Natural killer cell (primary cell): Measurements from ENCODE around the gene CSPG4. TPM values are rescaled to one million over a fixed set of nuclear protein-coding genes. Genes with fewer than 3 reads are reported as not detected.

ENCODE experiments used
- ATAC-seq, 3 donors: fragments of 150-1000 bp in 2 of 3; fragments of 200-7000 bp in 1 of 3; cut with Tn5 transposase; 1 replicate in 1 of 3; 2 replicates in 2 of 3; pipeline ENCODE4 v1.10.0; 2021; ENCODE audit warnings: mild to moderate bottlenecking in 2 of 3, moderate library complexity in 2 of 3
- DNase-seq, 2 donors: peaks; one replicate each; pipeline versions ENCODE4 v3.0.0 to v3.0.0-alpha.2; 2013 to 2021; ENCODE audit warnings: mixed read lengths in 1 of 2
- H3K27ac ChIP-seq: one replicate; pipeline ENCODE4 v1.5.1; 2013; ENCODE audit warnings: mild to moderate bottlenecking, low read length
- H3K27me3 ChIP-seq: one replicate; pipeline ENCODE4 v1.6.1; 2013; ENCODE audit warnings: low read length; ENCODE audit not compliant: control insufficient read depth, insufficient read depth
- H3K36me3 ChIP-seq: one replicate; pipeline ENCODE4 v1.6.1; 2013; ENCODE audit warnings: low read length; ENCODE audit not compliant: control insufficient read depth, insufficient read depth
- H3K4me1 ChIP-seq: one replicate; pipeline ENCODE4 v1.6.1; 2013; ENCODE audit warnings: low read length; ENCODE audit not compliant: control insufficient read depth, insufficient read depth
- H3K4me3 ChIP-seq: one replicate; pipeline ENCODE4 v1.5.1; 2013; ENCODE audit warnings: low read length
- H3K9me3 ChIP-seq: one replicate; pipeline ENCODE4 v1.6.1; 2013; ENCODE audit warnings: low read length; ENCODE audit not compliant: control insufficient read depth, insufficient read depth
- H3K27ac Mint-ChIP-seq, 2 donors: one replicate each; pipeline ENCODE4 v1.8.0; 2022; ENCODE audit warnings: mild to moderate bottlenecking in 2 of 2, mixed read lengths in 2 of 2, moderate library complexity in 1 of 2
- H3K27me3 Mint-ChIP-seq, 2 donors: one replicate each; pipeline ENCODE4 v1.8.0; 2022; ENCODE audit warnings: low read depth in 2 of 2, mixed read lengths in 2 of 2
- H3K36me3 Mint-ChIP-seq: one replicate; pipeline ENCODE4 v1.8.0; 2022; ENCODE audit warnings: mixed read lengths
- H3K4me1 Mint-ChIP-seq, 2 donors: one replicate each; pipeline ENCODE4 v1.8.0; 2022; ENCODE audit warnings: mixed read lengths in 2 of 2
- H3K4me3 Mint-ChIP-seq: one replicate; pipeline ENCODE4 v1.8.0; 2022; ENCODE audit warnings: mild to moderate bottlenecking, moderate library complexity, mixed read lengths
- H3K9me3 Mint-ChIP-seq, 2 donors: one replicate each; pipeline ENCODE4 v1.8.0; 2022; ENCODE audit warnings: mixed read lengths in 2 of 2
- CTCF ChIP-seq: fragments of 200-600 bp; IDR thresholded peaks from one replicate; pipeline ENCODE4 v1.8.0; 2022; ENCODE audit warnings: antibody characterized with exemption
- whole genome bisulfite sequencing: methylation state at CpG from one replicate; pipeline ENCODE4 v1.1.7; 2013; ENCODE audit warnings: missing lambda C conversion rate; ENCODE audit not compliant: insufficient coverage; 5-methylcytosine and 5-hydroxymethylcytosine counted together
- intact Hi-C: fragments of 100-400 bp; cut with micrococcal nuclease; formaldehyde crosslinking; loops from one replicate; pipeline ENCODE4 v1.14.2; 2022
- total RNA-seq, 4 donors: library from RNA; stranded (reverse); fragments of 120-200 nt in 1 of 4; gene quantifications; one replicate each; pipeline versions ENCODE4 v1.2.3 to v1.2.4, GENCODE V29; 2013 to 2022

The CSPG4 gene
- total RNA-seq, 3 donors from 2014 or later (not counting 1 experiment from before 2014, with no cell fraction given): 0.05 to 0.09 (median 0.07) TPM

- Mint-ChIP-seq H3K36me3 (no peaks in the 10 kb centered on the region), H3K27ac (no peak overlapping the region), H3K9me3 (no peaks in the 10 kb centered on the region), H3K4me1 (no peaks in the 10 kb centered on the region), H3K27me3 (peaks cover 0 to 2% of the 10 kb centered on the region in 2 donors), H3K4me3 (no peak overlapping the region)
- Histone ChIP-seq H3K27ac (no peak overlapping the region), H3K4me3 (no peak overlapping the region), H3K4me1 (no peaks in the 10 kb centered on the region), H3K9me3 (no peaks in the 10 kb centered on the region), H3K36me3 (no peaks in the 10 kb centered on the region), H3K27me3 (no peaks in the 10 kb centered on the region)
- intact Hi-C loops: no loop called here
- no peak for ATAC-seq
- WGBS: 83% methylated on average over 8 of the region's 8 CpGs
- DNase-seq: no peak
- TF ChIP-seq CTCF: no peak
Observed at GRCh38 chr15:75674366-75674765, 38.3 kb downstream of the CSPG4 start.

GRCh38 chr15:75673426-75674235 is 39.0 kb downstream of the CSPG4 start:
- TF ChIP-seq CTCF: no peak
- no peak overlapping the region for H3K27ac ChIP-seq
- intact Hi-C loops: no loop called here
- no peak overlapping the region for H3K4me3 Mint-ChIP-seq
- no peaks in the 10 kb centered on the region for H3K27me3 ChIP-seq
- no peaks in the 10 kb centered on the region for H3K4me1 ChIP-seq
- H3K4me3 ChIP-seq: no peak overlapping the region
- no peaks in the 10 kb centered on the region for H3K9me3 ChIP-seq
- WGBS: 92% methylated on average over 10 of the region's 10 CpGs
- no peak for ATAC-seq
- no peak for DNase-seq
- no peak overlapping the region for H3K27ac Mint-ChIP-seq
- no peaks in the 10 kb centered on the region for H3K36me3 ChIP-seq
- no peaks in the 10 kb centered on the region for H3K9me3 Mint-ChIP-seq
- H3K4me1 Mint-ChIP-seq: no peaks in the 10 kb centered on the region
- peaks cover 0 to 2% of the 10 kb centered on the region in 2 donors for H3K27me3 Mint-ChIP-seq
- H3K36me3 Mint-ChIP-seq: no peaks in the 10 kb centered on the region

GRCh38 chr15:75672646-75673425 is 39.8 kb downstream of the CSPG4 start:
- Mint-ChIP-seq H3K27ac (no peak overlapping the region), H3K4me3 (no peak overlapping the region), H3K9me3 (no peaks in the 10 kb centered on the region), H3K36me3 (no peaks in the 10 kb centered on the region), H3K4me1 (no peaks in the 10 kb centered on the region), H3K27me3 (no peaks in the 10 kb centered on the region)
- 85% methylated on average over 14 of the region's 14 CpGs for WGBS
- H3K4me1 ChIP-seq: no peaks in the 10 kb centered on the region
- H3K36me3 ChIP-seq: no peaks in the 10 kb centered on the region
- H3K27ac ChIP-seq: no peak overlapping the region
- H3K27me3 ChIP-seq: no peaks in the 10 kb centered on the region
- no peak for DNase-seq
- no peak overlapping the region for H3K4me3 ChIP-seq
- no peaks in the 10 kb centered on the region for H3K9me3 ChIP-seq
- no peak for ATAC-seq
- no peak for TF ChIP-seq CTCF
- intact Hi-C loops: no loop called here
